ENCODE results near the gene POTEC.
"Not testable (repeated sequence)": the region's sequence is repeated elsewhere in the genome, so short reads cannot be mapped to it uniquely, and the experiment has no call there.

Gene POTEC

GRCh38 chr18:14543446-14543964 is at the start of gene POTEC:
POTEC (minus strand) TSS chr18:14543600; CDS start chr18:14543146, 454 bp downstream.
- not testable (repeated sequence) for FAIRE-seq

DNA sequence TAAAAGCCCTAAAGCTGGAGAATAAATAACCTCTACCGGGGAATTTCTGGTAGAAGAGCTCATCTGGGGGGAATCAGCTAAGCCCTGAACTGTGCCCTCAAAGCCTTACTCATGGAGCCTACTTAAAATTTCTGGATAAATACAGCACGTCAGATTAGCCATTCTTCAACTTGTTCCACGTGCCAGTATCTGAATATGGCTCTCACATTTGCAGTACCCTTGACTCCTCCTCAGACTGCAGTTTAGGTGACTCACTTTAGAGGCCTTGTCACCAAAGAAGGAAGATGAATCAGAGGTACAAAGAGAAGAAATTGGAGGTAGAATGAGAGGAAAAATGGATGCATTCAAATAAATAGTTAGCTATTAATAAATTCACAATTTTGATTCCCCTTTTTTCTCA is 34.6 kb upstream of the POTEC start:
- no peak for FAIRE-seq

DNA sequence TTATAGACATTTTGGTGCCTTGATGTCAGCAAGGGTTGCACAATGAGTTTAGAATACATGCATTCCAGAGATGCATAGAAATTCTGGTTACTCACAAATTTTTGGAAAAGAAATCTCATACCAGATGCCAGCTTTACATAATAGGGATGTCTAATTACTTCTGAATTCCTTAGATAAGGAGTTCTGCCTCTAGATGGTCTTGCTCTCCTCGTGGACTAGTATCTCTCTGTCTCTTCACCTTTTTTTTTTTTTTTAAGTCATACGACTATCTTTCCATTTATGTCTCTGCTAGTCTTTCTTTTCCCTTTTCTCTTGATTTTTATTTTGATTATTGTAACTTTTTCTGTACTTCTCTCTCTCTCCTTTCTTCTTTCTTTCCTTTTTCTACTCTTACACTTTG is 16.1 kb upstream of the POTEC start:
- FAIRE-seq, result not testable (repeated sequence)

GRCh38 chr18:14531659-14532058 is 11.7 kb downstream of the POTEC start:
- FAIRE-seq, result not testable (repeated sequence)

- not testable (repeated sequence) for FAIRE-seq
Measured at GRCh38 chr18:14510707-14511106, 32.7 kb downstream of the POTEC start.

DNA sequence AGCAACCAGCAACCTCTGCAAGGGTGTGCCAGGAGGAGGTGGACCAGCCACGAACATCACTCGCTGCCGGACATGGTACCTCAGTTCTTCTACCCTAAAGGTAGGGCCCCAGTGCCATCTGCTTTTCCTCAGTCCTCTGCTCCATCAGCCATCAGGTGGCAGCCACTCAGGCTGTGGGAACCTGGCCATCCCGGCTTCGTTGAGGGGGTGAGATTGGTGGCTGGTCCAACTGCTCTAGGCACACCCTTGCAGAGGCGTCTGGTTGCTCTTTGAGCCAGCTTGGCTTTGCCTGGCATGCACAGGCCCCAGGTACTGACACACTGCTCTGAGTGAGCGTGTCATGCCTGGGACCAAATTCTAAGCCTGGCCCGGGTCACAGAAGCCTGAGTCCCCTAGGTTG is 39.7 kb downstream of the POTEC start:
- FAIRE-seq, result not testable (repeated sequence)

DNA sequence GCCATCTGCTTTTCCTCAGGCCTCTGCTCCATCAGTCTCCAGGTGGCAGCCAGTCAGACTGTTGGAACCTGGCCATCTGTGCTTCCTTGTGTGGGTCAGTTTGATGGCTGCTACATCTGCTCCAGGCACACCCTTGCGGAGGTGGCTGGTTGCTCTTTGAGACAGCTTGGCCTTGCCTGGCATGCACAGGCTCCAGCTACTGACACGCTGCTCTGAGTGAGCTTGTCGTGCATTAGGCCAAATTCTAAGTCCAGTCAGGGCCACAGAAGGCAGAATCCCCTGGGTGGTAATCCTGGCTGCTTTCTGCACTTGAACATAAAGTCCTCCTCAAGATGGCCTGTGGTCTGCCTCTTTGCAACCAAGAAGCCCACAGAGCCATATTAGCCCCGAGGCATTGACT is 41.5 kb downstream of the POTEC start:
- not testable (repeated sequence) for FAIRE-seq

DNA sequence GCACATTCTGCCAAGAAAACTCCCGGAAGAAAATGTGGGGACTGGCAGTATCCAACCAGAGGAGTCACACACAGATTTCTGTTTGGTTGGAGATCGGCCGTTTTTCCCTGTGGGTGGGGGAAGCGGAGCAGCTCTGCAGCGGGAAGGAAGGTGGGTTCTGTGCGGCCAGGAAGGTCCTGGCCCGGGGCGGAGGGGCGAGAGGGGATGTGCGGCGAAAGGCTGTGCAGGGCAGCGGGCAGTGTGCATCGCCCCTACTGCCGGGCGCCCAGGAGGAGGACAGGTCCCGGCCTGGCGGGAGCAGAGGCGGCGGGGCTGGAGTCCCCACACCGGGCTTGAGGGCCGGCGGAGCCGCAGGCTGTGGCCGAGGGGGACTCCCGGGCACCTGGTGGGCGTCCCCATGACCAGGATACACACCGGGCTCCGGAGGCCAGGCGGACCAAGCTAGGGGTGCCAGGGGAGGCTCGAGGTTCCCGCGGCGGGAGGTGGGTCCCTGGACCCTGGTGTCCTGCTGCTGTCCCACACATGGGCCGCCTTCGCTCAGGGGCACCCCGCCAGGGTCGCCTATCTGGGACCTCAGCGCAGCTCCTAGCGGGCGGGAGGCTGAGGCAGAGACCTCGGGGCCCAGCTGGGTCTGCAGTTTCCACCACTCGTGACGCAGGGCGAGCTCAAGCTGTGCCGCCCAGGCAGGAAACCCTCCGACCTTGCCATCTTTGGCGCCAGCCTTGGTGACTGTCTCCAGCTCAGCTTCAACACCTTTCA is 54.0 kb downstream of the POTEC start:
- not testable (repeated sequence) for FAIRE-seq

GRCh38 chr18:14488789-14489188 is 54.6 kb downstream of the POTEC start:
- not testable (repeated sequence) for FAIRE-seq

DNA sequence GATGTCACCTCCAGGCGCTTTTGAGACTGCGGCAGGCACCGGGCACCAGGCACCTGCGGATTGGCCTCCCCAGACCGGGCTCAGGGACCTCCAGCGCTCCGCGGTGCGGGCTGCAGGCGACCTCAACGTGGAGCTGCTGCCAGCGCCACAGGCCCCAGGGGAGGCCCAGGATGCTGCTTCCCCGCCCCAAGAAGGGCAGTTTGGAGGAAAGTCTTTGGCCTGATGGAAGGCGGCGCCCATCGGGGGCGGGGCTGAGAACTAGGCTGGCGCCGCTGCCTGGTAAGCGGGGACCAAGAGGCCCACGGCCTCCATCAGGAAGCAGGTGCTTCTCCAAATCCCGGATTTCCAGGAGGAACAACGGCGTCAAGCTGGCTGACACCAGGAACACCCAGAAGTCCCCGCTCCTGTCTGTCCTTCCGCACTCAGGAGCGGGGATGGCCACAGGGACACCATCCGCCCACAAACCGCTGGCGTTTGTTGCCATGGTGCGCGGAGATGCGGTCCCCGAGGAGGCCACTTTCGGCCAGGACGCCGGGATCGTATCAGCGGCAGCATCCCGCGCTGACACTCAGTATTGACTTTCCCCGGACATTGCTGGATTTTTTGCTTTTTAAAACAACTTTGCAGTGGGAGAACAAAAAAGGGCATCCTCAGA is 56.3 kb downstream of the POTEC start:
- FAIRE-seq, result not testable (repeated sequence)

DNA sequence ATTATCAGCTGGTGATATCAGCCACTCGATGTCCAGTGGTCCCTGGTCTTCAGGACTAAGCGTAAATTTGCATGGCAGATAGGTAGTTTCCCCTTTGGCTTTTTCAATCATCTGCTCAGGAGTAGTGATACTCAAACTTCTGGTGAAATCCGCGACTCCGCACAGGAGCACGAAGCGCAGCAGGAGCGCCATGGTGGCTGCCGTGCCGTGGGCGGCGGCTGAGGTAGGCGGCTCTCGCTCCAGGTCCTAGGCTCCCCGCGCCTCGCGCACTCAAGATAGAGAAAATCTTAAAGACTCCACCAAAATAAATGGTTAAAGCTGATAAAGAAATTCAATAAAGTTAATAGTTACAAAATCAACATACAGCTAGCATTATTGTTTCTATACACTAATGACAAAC is 64.3 kb downstream of the POTEC start:
- not testable (repeated sequence) for FAIRE-seq

DNA sequence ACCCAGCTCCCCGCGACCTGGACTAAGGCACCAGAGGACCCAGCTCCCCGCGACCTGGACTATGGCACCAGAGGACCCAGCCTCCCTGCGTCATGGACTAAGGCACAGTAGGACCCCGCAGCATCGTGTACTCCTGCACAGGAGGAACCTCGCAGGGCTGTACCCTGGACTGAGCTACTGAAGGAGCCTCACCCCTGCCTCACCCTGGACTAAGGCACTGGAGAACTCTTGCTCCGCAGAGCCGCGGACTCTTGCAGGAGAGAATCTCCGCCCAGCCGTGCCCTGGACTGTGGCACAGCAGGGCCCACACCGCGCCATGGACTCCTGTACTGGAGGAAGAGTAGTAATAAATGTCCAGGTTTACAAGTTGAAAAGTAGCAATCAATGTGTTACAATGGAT is 67.9 kb downstream of the POTEC start:
- FAIRE-seq, result not testable (repeated sequence)

GRCh38 chr18:14474752-14475151 is 68.6 kb downstream of the POTEC start:
- FAIRE-seq, result not testable (repeated sequence)

DNA sequence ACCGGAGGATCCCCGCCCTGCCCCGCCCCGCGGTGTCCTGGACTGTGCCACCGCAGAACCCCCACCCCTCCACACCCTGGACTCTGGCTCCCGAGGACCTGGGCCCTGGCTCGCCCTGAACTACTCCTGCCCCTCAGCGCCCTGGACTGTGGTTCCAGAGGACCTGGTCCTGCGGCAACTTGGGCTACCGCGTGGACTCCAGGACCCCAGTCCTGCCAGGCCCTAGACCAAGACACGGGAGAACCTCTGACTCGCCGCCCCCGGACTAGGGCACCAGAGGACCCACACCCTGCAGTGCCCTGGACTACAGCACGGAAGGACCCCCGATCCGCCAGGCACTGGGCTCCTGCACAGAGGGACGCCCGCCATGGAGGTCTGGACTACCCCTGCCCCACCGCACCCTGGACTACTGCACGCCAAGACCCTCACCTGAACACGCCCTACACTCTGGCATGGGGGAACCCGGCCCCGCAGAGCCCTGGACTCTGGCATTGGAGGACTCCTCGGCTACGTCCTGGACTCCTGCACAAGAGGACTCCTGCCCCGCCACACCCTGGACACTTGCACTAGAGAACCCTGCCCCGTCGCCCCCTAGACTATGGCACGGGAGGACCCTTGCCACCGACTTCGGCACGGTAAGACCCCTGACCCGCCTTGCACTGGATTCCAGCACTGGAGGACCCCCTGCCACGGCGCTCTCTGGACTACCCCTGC is 69.2 kb downstream of the POTEC start:
- FAIRE-seq, result not testable (repeated sequence)

DNA sequence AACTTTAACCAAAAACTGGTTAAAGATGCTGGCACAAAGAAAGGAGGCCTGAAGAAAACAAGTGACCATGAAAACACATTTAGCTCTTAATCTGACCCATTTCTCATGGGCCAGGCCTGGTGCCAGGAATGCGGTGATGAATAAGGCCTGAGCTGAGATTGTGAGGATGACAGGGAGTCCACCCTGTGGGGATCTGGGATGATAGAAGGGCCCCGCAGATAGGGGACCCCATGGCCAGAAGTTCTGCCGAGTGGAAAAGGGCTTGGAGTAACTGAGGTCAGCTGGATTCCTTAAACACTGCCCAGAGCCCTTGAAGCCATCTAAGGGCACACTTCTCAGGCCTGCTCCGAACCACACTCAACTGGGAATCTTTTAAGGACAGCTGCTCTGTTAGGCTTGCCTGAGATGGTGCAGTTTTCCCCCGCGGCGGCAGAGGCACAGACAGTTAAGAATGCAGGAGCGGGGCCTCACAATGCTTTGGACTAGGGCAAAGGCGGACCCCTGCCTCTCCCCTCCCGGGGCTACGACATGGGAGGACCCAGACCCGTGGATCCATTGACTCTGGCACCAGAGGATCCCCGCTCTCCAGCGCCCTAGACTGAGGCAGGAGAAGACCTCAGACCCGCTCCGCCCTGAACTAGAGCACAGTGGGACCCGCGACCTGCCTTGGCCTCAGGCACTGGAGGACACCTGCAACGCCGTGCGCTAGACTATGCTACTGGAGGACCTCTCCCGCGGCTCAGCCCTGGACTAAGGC is 70.0 kb downstream of the POTEC start:
- not testable (repeated sequence) for FAIRE-seq

- not testable (repeated sequence) for FAIRE-seq
Measured at GRCh38 chr18:14471286-14471685, 72.1 kb downstream of the POTEC start.

DNA sequence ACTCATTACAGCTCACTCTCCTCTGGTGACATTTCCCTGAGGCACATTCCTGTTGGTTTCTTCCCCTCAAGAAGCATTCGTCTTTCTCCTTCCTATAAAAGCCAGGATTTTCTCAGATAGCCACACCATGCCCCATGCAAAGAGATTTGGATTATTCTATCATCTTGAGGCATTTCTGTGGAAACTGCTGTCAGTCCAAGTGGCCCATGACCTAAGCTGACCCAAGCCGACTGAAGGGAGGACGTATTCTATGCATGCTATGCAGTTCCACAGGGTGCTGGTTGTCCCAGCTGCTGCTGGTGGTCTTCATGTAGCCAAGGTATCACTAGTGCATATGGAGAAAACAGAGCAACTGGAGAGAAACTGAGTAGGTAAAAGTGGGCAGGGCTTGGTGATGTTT is 73.0 kb downstream of the POTEC start:
- FAIRE-seq, result not testable (repeated sequence)

- FAIRE-seq, result not testable (repeated sequence)
Measured at GRCh38 chr18:14470046-14470445, 73.4 kb downstream of the POTEC start.

- FAIRE-seq, result not testable (repeated sequence)
Measured at GRCh38 chr18:14465989-14466388, 77.4 kb downstream of the POTEC start.
